ENCODE results near the gene PCSK5.

- TF ChIP-seq, protein P1, sequence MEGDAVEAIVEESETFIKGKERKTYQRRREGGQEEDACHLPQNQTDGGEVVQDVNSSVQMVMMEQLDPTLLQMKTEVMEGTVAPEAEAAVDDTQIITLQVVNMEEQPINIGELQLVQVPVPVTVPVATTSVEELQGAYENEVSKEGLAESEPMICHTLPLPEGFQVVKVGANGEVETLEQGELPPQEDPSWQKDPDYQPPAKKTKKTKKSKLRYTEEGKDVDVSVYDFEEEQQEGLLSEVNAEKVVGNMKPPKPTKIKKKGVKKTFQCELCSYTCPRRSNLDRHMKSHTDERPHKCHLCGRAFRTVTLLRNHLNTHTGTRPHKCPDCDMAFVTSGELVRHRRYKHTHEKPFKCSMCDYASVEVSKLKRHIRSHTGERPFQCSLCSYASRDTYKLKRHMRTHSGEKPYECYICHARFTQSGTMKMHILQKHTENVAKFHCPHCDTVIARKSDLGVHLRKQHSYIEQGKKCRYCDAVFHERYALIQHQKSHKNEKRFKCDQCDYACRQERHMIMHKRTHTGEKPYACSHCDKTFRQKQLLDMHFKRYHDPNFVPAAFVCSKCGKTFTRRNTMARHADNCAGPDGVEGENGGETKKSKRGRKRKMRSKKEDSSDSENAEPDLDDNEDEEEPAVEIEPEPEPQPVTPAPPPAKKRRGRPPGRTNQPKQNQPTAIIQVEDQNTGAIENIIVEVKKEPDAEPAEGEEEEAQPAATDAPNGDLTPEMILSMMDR (IDR thresholded peaks at IDR 0.05 in 2 of 3, conservative IDR thresholded peaks at IDR 0.05 in 1 of 3; ENCODE audit: borderline replicate concordance in 1 of 3, insufficient read depth in 1 of 3, low read depth in 2 of 3, low read length in 2 of 3): no peak
- TF ChIP-seq YY1 (IDR thresholded peaks at IDR 0.05; ENCODE audit: extremely low read depth, insufficient replicate concordance, low read depth, low read length) (no peak), POLR2A (IDR thresholded peaks at IDR 0.05; ENCODE audit: borderline replicate concordance, extremely low read depth, insufficient read depth, insufficient read length) (no peak), EZH2 (IDR thresholded peaks at IDR 0.05) (no peak), REST (IDR thresholded peaks at IDR 0.05; ENCODE audit: low read depth) (no peak), TCF7L2 (IDR thresholded peaks at IDR 0.05; ENCODE audit: borderline replicate concordance, extremely low read depth, insufficient read depth, insufficient read length) (no peak), POLR2AphosphoS5 (IDR thresholded peaks at IDR 0.05; ENCODE audit: low read depth, low read length) (no peak), EZH2phosphoT487 (IDR thresholded peaks at IDR 0.05; ENCODE audit: borderline replicate concordance) (no peak), RAD21 (IDR thresholded peaks at IDR 0.05; ENCODE audit: low read depth) (no peak), CEBPB (IDR thresholded peaks at IDR 0.05; ENCODE audit: low read depth) (no peak), EGR1 (IDR thresholded peaks at IDR 0.05; ENCODE audit: low read depth) (no peak)
- TF ChIP-seq, protein P2, sequence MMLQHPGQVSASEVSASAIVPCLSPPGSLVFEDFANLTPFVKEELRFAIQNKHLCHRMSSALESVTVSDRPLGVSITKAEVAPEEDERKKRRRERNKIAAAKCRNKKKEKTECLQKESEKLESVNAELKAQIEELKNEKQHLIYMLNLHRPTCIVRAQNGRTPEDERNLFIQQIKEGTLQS (IDR thresholded peaks at IDR 0.05): no peak
These were observed 423.3 kb downstream of the PCSK5 start for GRCh38 chr9:76313771-76314170.
